Measurements from ENCODE around the gene CDS2.
"Not testable (repeated sequence)": the region's sequence is repeated elsewhere in the genome, so short reads cannot be mapped to it uniquely, and the experiment has no call there.

CDS2 gene

GRCh38 chr20:5126512-5127203 lies at the start of gene CDS2:
CDS2 (plus strand) TSS chr20:5127008; CDS start chr20:5127093, 85 bp downstream.
- in situ Hi-C loops (cut with MboI; ENCODE audit: low sequenced_read_pairs), result no loop called here

GRCh38 chr20:5077761-5078387 lies 48.9 kb upstream of the CDS2 start:
- in situ Hi-C loops (cut with MboI; ENCODE audit: low sequenced_read_pairs), result no loop called here

GRCh38 chr20:5078399-5078958 lies 48.3 kb upstream of the CDS2 start:
- in situ Hi-C loops (cut with MboI; ENCODE audit: low sequenced_read_pairs), result no loop called here

GRCh38 chr20:5080384-5080877 lies 46.4 kb upstream of the CDS2 start:
- in situ Hi-C loops (cut with MboI; ENCODE audit: low sequenced_read_pairs), result no loop called here

- in situ Hi-C loops (cut with MboI; ENCODE audit: low sequenced_read_pairs), result no loop called here
These were observed 41.4 kb upstream of the CDS2 start for GRCh38 chr20:5085380-5085779.

- in situ Hi-C loops (cut with MboI; ENCODE audit: low sequenced_read_pairs), result no loop called here
These were observed 38.1 kb upstream of the CDS2 start for GRCh38 chr20:5088688-5089087.

GRCh38 chr20:5090191-5090590 lies 36.6 kb upstream of the CDS2 start:
- in situ Hi-C loops (cut with MboI; ENCODE audit: low sequenced_read_pairs), result no loop called here

GRCh38 chr20:5091902-5092301 lies 34.9 kb upstream of the CDS2 start:
- in situ Hi-C loops (cut with MboI; ENCODE audit: low sequenced_read_pairs), result no loop called here

- in situ Hi-C loops (cut with MboI; ENCODE audit: low sequenced_read_pairs), result no loop called here
These were observed 34.0 kb upstream of the CDS2 start for GRCh38 chr20:5092765-5093339.

- in situ Hi-C loops (cut with MboI; ENCODE audit: low sequenced_read_pairs), result no loop called here
These were observed 31.4 kb upstream of the CDS2 start for GRCh38 chr20:5095454-5095853.

GRCh38 chr20:5095931-5096330 lies 30.9 kb upstream of the CDS2 start:
- in situ Hi-C loops (cut with MboI; ENCODE audit: low sequenced_read_pairs), result no loop called here

- in situ Hi-C loops (cut with MboI; ENCODE audit: low sequenced_read_pairs), result no loop called here
These were observed 30.3 kb upstream of the CDS2 start for GRCh38 chr20:5096463-5096862.

GRCh38 chr20:5099009-5099408 lies 27.8 kb upstream of the CDS2 start:
- in situ Hi-C loops (cut with MboI; ENCODE audit: low sequenced_read_pairs), result not testable (repeated sequence)

- in situ Hi-C loops (cut with MboI; ENCODE audit: low sequenced_read_pairs), result not testable (repeated sequence)
These were observed 26.9 kb upstream of the CDS2 start for GRCh38 chr20:5099909-5100308.

- in situ Hi-C loops (cut with MboI; ENCODE audit: low sequenced_read_pairs), result no loop called here
These were observed 26.0 kb upstream of the CDS2 start for GRCh38 chr20:5100684-5101347.

- in situ Hi-C loops (cut with MboI; ENCODE audit: low sequenced_read_pairs), result no loop called here
These were observed 22.3 kb upstream of the CDS2 start for GRCh38 chr20:5104479-5104878.

GRCh38 chr20:5109276-5109675 lies 17.5 kb upstream of the CDS2 start:
- in situ Hi-C loops (cut with MboI; ENCODE audit: low sequenced_read_pairs), result no loop called here

GRCh38 chr20:5113615-5113986 lies 13.2 kb upstream of the CDS2 start:
- in situ Hi-C loops (cut with MboI; ENCODE audit: low sequenced_read_pairs), result no loop called here

GRCh38 chr20:5114403-5114802 lies 12.4 kb upstream of the CDS2 start:
- in situ Hi-C loops (cut with MboI; ENCODE audit: low sequenced_read_pairs), result no loop called here

GRCh38 chr20:5116875-5117274 lies 9.9 kb upstream of the CDS2 start:
- in situ Hi-C loops (cut with MboI; ENCODE audit: low sequenced_read_pairs), result no loop called here

Measured in hTERT RPE-1 (cell line).